Sigmoid colon (tissue), 3 donors: ENCODE data around the gene OPA3.

Experiments
- POLR2A ChIP-seq, 2 donors: fragments of 450-650 bp; IDR thresholded peaks; one replicate each; pipeline ENCODE4 v1.6.1; 2016; ENCODE audit warnings: antibody characterized with exemption in 2 of 2, mild to moderate bottlenecking in 2 of 2, moderate library complexity in 2 of 2
- TF ChIP-seq, protein P1 (sequence below), 4 experiments: fragments of 450-650 bp in 3 of 4; fragments of 200-600 bp in 1 of 4; IDR thresholded peaks; one replicate each; pipeline ENCODE4 v1.5.1; 2016 to 2019; ENCODE audit warnings: antibody characterized with exemption in 4 of 4, mild to moderate bottlenecking in 3 of 4, moderate library complexity in 2 of 4

- TF ChIP-seq, protein P1, sequence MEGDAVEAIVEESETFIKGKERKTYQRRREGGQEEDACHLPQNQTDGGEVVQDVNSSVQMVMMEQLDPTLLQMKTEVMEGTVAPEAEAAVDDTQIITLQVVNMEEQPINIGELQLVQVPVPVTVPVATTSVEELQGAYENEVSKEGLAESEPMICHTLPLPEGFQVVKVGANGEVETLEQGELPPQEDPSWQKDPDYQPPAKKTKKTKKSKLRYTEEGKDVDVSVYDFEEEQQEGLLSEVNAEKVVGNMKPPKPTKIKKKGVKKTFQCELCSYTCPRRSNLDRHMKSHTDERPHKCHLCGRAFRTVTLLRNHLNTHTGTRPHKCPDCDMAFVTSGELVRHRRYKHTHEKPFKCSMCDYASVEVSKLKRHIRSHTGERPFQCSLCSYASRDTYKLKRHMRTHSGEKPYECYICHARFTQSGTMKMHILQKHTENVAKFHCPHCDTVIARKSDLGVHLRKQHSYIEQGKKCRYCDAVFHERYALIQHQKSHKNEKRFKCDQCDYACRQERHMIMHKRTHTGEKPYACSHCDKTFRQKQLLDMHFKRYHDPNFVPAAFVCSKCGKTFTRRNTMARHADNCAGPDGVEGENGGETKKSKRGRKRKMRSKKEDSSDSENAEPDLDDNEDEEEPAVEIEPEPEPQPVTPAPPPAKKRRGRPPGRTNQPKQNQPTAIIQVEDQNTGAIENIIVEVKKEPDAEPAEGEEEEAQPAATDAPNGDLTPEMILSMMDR (IDR thresholded peaks at IDR 0.05) = no peak
- no peak for TF ChIP-seq POLR2A (IDR thresholded peaks at IDR 0.05)
Measured at GRCh38 chr19:45621389-45621788, 36.8 kb upstream of the OPA3 start.
